GM21515 (cell line): ENCODE results near the gene ADRB2.

Source experiments
- ATAC-seq: cut with Tn5 transposase; IDR thresholded peaks from one replicate; pipeline ENCODE4 v1.9.1; 2021; ENCODE audit not compliant: unreplicated experiment

ADRB2 gene

GRCh38 chr5:148805326-148806290, 20.8 kb upstream of the ADRB2 start:
- peak; percentile 38 for ATAC-seq

- ATAC-seq = no peak
These were observed 19.9 kb upstream of the ADRB2 start for GRCh38 chr5:148806520-148806931.

GRCh38 chr5:148807851-148808250, 18.6 kb upstream of the ADRB2 start:
- no peak for ATAC-seq

DNA sequence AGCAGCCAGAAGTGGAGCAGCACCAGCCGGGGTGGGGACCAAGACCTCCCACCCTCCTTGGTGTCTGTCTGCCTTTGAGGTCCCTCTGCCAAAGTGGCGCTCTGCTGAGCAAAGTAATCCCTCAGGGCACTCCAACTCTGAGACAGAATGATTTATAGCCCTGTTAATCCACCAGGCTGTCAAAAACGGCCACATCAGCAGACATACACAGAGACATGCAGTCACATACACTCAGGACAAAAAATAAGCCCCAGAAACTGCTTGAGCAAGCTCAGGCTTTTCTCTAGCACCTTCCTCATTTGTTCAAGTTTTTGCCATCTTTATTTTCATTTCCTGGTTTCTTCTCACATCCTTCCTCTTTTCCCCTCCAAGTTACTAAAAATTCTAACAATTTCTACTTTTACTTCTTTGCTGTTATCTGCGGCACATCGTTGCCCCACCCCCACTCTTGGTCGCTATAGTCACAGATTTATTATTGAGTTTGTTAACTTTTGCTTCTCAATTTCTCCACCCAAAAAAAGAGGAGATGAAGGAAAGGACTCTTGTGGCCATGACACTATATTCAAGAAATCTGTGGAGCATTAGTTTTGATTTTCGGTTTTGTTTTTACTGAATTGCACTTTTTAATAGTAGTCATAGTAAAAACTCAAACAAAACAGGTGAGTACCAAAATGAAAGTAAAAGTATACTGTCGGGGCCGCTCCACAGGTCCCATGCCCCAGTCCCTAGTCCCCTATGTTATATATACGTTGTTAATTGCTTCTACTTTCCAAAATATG, 17.4 kb upstream of the ADRB2 start:
- peak; percentile 64 for ATAC-seq

- no peak for ATAC-seq
These were observed 16.5 kb upstream of the ADRB2 start for GRCh38 chr5:148809781-148810524.

DNA sequence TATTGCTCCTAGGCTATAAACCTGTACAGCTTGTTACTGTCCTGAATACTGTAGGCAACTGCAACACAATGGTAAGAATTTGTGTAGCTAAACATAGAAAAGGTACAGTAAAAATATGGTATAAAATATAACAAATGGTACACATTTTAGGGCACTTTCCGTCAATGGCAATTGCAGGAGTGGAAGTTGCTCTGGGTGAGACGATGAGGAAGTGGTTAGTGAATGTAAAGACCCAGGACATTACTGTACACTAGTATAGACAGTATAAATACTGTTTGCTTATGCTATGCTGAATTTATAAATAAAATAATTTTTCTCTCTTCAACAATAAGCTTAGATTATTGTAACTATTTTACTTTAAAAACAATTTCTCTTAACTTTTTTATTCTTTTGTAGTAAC, 15.6 kb upstream of the ADRB2 start:
- ATAC-seq = no peak

DNA sequence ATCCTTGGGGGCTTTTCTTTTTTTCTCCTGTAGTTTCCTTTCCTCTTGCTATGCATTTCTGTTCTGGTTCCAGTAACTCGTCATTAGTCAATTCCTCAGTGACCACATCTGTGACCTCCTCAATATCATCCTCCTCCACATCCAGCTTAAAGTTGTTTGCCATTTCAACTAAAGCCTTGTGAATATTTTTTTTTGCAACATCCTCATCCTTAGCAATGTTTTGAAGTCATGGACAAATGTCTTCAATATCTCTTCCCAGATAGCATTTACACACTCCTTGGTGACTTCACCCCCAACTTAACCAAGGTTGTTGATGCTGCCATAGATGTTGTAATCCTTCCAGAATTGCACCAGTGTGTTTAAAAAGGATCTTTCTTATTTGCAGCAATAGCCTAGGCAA, 14.7 kb upstream of the ADRB2 start:
- no peak for ATAC-seq

GRCh38 chr5:148815086-148815485, 11.3 kb upstream of the ADRB2 start:
- no peak for ATAC-seq

DNA sequence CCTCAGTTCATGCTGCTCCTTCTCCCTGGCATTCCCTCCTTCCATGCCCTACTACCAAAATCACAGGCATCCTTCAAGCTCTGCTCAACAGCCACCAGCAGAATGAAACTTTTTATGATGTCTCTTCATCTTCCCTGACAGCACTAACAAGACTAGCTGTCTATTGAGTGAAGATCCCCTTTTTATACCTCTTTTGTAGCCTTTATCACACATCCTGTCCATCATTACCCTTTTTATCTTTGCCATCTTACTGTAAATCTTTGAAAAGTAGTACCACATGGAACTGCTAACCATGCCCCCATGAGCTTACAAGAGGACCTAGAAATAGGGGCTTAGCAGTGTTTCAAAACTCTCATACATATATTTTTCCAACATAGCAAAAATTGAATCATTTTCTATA, 10.8 kb upstream of the ADRB2 start:
- ATAC-seq = no peak

DNA sequence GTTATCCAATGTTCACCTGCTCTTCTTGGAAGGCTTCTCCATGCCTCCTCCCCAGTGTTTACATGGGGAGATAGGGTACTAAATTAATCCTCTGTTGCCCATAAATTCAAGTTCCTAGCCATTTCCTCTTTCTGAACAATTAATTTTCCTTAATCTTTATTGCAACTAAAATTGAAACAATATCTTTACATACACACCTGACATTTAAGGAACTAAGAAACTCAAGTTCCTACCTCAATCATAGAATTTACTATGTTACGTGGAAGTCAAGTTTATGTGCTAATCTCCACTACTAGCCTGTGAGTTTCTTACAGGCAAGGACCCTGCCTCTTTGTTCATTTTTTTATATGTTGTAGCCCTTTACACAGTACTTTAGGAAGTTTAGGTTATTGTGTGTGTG, 10.1 kb upstream of the ADRB2 start:
- ATAC-seq = no peak

DNA sequence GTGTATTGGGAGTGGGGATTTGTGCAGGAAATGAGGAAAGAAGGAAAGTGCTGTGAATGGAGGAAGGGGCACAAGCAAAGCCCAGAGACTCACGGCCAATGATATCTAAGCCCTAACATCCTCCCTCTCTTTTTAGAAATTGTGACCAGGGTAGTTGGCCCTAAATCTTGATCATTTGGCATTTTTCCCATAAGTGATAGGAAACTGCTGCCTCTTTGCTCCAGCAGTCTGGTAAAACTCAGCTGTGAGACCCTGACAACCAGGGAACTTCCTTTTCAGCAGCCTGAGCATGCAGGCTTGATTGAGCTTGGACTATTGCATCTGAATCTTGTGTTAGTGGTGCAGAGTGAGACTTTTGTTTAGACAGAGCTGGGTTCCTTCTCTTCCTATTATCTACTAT, 9.6 kb upstream of the ADRB2 start:
- ATAC-seq = no peak

DNA sequence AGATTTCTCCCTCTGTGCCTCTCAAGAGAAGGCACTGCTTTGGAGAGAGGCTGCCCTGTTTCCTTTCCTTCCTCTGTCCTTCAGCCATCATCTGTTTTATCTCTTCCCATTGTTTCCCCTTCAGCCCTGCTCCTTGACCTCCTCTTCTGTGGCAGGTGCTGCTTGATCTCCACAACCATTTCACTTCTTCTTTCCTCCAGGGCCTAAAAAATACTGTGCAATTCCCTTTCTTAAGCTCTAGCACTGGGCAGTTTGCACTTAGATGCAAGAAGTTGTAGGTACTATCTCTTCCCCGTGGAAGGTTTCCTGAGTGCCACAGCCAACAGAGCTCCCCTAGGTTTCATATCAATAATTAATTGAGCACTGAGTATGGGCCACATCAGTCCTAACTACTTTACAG, 8.8 kb upstream of the ADRB2 start:
- ATAC-seq = no peak

GRCh38 chr5:148820461-148821395, 5.7 kb upstream of the ADRB2 start:
- no peak for ATAC-seq

- no peak for ATAC-seq
These were observed 2.5 kb upstream of the ADRB2 start for GRCh38 chr5:148823871-148824270.

DNA sequence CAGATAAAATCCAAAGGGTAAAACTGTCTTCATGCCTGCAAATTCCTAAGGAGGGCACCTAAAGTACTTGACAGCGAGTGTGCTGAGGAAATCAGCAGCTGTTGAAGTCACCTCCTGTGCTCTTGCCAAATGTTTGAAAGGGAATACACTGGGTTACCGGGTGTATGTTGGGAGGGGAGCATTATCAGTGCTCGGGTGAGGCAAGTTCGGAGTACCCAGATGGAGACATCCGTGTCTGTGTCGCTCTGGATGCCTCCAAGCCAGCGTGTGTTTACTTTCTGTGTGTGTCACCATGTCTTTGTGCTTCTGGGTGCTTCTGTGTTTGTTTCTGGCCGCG, 727 bp upstream of the ADRB2 start:
- peak; percentile 13 for ATAC-seq

DNA sequence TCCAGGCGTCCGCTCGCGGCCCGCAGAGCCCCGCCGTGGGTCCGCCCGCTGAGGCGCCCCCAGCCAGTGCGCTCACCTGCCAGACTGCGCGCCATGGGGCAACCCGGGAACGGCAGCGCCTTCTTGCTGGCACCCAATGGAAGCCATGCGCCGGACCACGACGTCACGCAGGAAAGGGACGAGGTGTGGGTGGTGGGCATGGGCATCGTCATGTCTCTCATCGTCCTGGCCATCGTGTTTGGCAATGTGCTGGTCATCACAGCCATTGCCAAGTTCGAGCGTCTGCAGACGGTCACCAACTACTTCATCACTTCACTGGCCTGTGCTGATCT, 294 bp downstream of the ADRB2 start:
- ATAC-seq = no peak

DNA sequence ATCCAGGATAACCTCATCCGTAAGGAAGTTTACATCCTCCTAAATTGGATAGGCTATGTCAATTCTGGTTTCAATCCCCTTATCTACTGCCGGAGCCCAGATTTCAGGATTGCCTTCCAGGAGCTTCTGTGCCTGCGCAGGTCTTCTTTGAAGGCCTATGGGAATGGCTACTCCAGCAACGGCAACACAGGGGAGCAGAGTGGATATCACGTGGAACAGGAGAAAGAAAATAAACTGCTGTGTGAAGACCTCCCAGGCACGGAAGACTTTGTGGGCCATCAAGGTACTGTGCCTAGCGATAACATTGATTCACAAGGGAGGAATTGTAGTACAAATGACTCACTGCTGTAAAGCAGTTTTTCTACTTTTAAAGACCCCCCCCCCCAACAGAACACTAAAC, 1.3 kb downstream of the ADRB2 start:
- ATAC-seq = no peak

DNA sequence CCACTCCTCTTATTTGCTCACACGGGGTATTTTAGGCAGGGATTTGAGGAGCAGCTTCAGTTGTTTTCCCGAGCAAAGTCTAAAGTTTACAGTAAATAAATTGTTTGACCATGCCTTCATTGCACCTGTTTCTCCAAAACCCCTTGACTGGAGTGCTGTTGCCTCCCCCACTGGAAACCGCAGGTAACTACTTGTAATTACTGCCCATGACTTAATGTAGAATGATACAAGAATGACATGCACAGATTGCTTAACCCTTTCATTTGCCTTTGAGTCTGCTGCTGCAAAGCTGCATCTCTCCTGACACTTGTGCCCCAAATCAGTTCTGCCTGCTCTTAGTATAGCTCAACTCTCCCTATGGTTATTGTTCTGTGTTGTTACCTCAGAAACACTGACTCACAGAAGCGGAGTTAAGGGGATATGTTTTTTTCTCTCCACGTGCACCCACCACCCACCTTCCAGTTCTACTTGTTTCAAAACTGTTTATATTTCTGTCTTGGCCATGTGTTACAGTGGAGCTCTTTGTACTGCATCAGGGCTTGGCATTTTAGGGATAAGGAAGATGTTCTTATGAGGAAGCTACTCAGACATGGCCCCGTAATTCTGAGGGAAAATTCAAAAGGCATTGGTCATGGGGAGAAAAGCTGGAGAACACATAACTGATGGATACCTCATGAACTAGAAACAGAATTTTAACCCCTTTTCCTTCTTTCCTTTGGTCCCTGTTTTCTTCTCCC, 2.3 kb downstream of the ADRB2 start:
- no peak for ATAC-seq

DNA sequence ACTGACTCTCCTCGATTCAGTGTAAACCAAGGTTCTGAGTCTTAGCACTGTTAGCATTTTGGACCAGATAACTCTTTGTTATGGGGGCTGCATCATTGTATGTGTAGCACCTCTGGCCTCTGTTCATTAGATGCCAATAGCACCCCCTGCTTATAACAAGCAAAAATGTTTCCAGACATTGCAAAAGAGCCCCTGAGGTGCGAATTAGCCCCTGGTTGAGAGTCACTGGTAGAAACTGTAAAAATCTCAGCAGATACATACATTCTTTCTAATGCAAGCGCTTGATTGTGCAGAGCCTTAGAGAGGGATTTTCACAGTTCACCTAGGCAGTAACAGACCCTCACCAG, 2.8 kb downstream of the ADRB2 start:
- ATAC-seq = no peak

GRCh38 chr5:148829734-148830133, 3.3 kb downstream of the ADRB2 start:
- no peak for ATAC-seq
